ENCODE results near the gene ARHGAP23. TPM values are rescaled to one million over a fixed set of nuclear protein-coding genes. Genes with fewer than 3 reads are reported as not detected.
"Not testable (repeated sequence)": the region's sequence is repeated elsewhere in the genome, so short reads cannot be mapped to it uniquely, and the experiment has no call there.

ARHGAP23 gene
- total RNA-seq, 8 experiments from 2014 or later: 5.2 to 21.1 (median 14.0) TPM

GRCh38 chr17:38508954-38509771 lies 80.9 kb downstream of the ARHGAP23 start:
- Histone ChIP-seq H3K27ac (peak overlapping the region; percentile 5 to 58), H3K4me3 (peak overlapping the region in 3 of 5 donors; percentile 1 to 30 (median 22)), H3K4me1 (replicated peaks in 1 of 2) (peaks cover 8 to 16% of the 10 kb centered on the region in 2 donors)
- in situ Hi-C loops (cut with MboI; ENCODE audit: low pct_unique_long_range_greater_than_20kb in 2 of 9, low sequenced_read_pairs in 9 of 9, unreplicated experiment in 9 of 9): loop anchor here in 2 of 9 experiments (25.0 kb wide), 1 partner anchor 153 kb away; the partner anchor contains the start of gene EPOP (in 2 of the 2)
- peak; percentile 51 to 80 (median 60) for ATAC-seq (replicated peaks in 6 of 8)
- WGBS, 10 experiments: 53 to 54% methylated on average over 2 to 4 of the region's 27 CpGs; no CpG with 5 or more reads in 8 of the 10 experiments

GRCh38 chr17:38509772-38510420 lies 81.6 kb downstream of the ARHGAP23 start:
- 0% methylated on average over 3 of the region's 80 CpGs; no CpG with 5 or more reads in 9 of the 10 experiments for WGBS, 10 experiments
- in situ Hi-C loops (cut with MboI; ENCODE audit: low pct_unique_long_range_greater_than_20kb in 2 of 9, low sequenced_read_pairs in 9 of 9, unreplicated experiment in 9 of 9): loop anchor here in 2 of 9 experiments (25.0 kb wide), 1 partner anchor 152 kb away; the partner anchor contains the start of gene EPOP (in 2 of the 2)
- H3K4me1 ChIP-seq (replicated peaks in 1 of 2): peaks cover 8 to 16% of the 10 kb centered on the region in 2 donors
- ATAC-seq (replicated peaks in 6 of 8): peak in 7 of 8 experiments; percentile 22 to 78 (median 55)
- peak overlapping the region in 4 of 5 donors; percentile 14 to 30 (median 18) for H3K4me3 ChIP-seq
- H3K27ac ChIP-seq: peak overlapping the region; percentile 5 to 58

GRCh38 chr17:38510421-38511149 lies 82.3 kb downstream of the ARHGAP23 start:
- peak in 7 of 8 experiments; percentile 56 to 81 (median 70) for ATAC-seq (replicated peaks in 6 of 8)
- Histone ChIP-seq H3K4me3 (peak overlapping the region; percentile 8 to 30 (median 15)), H3K27ac (peak overlapping the region in 1 of 2 donors; percentile 5), H3K4me1 (replicated peaks in 1 of 2) (peaks cover 8 to 16% of the 10 kb centered on the region in 2 donors)
- in situ Hi-C loops (cut with MboI; ENCODE audit: low pct_unique_long_range_greater_than_20kb in 2 of 9, low sequenced_read_pairs in 9 of 9, unreplicated experiment in 9 of 9): loop anchor here in 2 of 9 experiments (25.0 kb wide), 1 partner anchor 152 kb away; the partner anchor contains the start of gene EPOP (in 2 of the 2)
- WGBS, 10 experiments: 7 to 20% methylated on average over 1 to 8 of the region's 86 CpGs; no CpG with 5 or more reads in 8 of the 10 experiments

GRCh38 chr17:38511150-38512108 lies 83.2 kb downstream of the ARHGAP23 start:
- in situ Hi-C loops (cut with MboI; ENCODE audit: low pct_unique_long_range_greater_than_20kb in 2 of 9, low sequenced_read_pairs in 9 of 9, unreplicated experiment in 9 of 9): loop anchor here in 2 of 9 experiments (25.0 kb wide), 1 partner anchor 151 kb away; the partner anchor contains the start of gene EPOP (in 2 of the 2)
- Histone ChIP-seq H3K4me1 (replicated peaks in 1 of 2) (peaks cover 8 to 16% of the 10 kb centered on the region in 2 donors), H3K27ac (no peak overlapping the region), H3K4me3 (peak overlapping the region in 2 of 5 donors; percentile 22 to 30)
- no peak for ATAC-seq (replicated peaks in 6 of 8)
- WGBS, 10 experiments: 47 to 92% (median 56%) methylated on average over 2 to 5 of the region's 15 CpGs; no CpG with 5 or more reads in 6 of the 10 experiments

GRCh38 chr17:38512473-38513058 lies 84.3 kb downstream of the ARHGAP23 start:
- H3K4me3 ChIP-seq: no peak overlapping the region
- in situ Hi-C loops (cut with MboI; ENCODE audit: low pct_unique_long_range_greater_than_20kb in 2 of 9, low sequenced_read_pairs in 9 of 9, unreplicated experiment in 9 of 9): loop anchor here in 2 of 9 experiments (25.0 kb wide), 1 partner anchor 150 kb away; the partner anchor contains the start of gene EPOP (in 2 of the 2)
- ATAC-seq (replicated peaks in 6 of 8): no peak
- WGBS, 10 experiments: 10 to 100% (median 63%) methylated on average over 1 to 4 of the region's 13 CpGs; no CpG with 5 or more reads in 4 of the 10 experiments
- no peak overlapping the region for H3K27ac ChIP-seq
- H3K4me1 ChIP-seq (replicated peaks in 1 of 2): peaks cover 8 to 16% of the 10 kb centered on the region in 2 donors

- not testable (repeated sequence) for H3K27ac ChIP-seq; H3K4me3 ChIP-seq; ATAC-seq (replicated peaks in 6 of 8)
- in situ Hi-C loops (cut with MboI; ENCODE audit: low pct_unique_long_range_greater_than_20kb in 2 of 9, low sequenced_read_pairs in 9 of 9, unreplicated experiment in 9 of 9): loop anchor here in 1 of 9 experiments (25.0 kb wide), 1 partner anchor 136 kb away; the partner anchor contains the start of gene EPOP
- H3K4me1 ChIP-seq (replicated peaks in 1 of 2): peaks cover 16 to 17% of the 10 kb centered on the region in 2 donors
- WGBS, 10 experiments: 55% methylated on average over 4 of the region's 8 CpGs; no CpG with 5 or more reads in 9 of the 10 experiments
Observed at GRCh38 chr17:38526526-38526925, 98.3 kb downstream of the ARHGAP23 start.

- in situ Hi-C loops (cut with MboI; ENCODE audit: low pct_unique_long_range_greater_than_20kb in 2 of 9, low sequenced_read_pairs in 9 of 9, unreplicated experiment in 9 of 9): loop anchor here in 1 of 9 experiments (25.0 kb wide), 1 partner anchor 134 kb away; the partner anchor contains the start of gene EPOP
- WGBS, 10 experiments: 50 to 86% (median 51%) methylated on average over 1 to 4 of the region's 10 CpGs; no CpG with 5 or more reads in 7 of the 10 experiments
- H3K4me3 ChIP-seq; H3K27ac ChIP-seq; ATAC-seq (replicated peaks in 6 of 8): not testable (repeated sequence)
- peaks cover 22 to 28% of the 10 kb centered on the region in 2 donors for H3K4me1 ChIP-seq (replicated peaks in 1 of 2)
Observed at GRCh38 chr17:38528141-38528540, 99.9 kb downstream of the ARHGAP23 start.

- not testable (repeated sequence) for H3K4me3 ChIP-seq, H3K27ac ChIP-seq
- H3K4me1 ChIP-seq (replicated peaks in 1 of 2): peaks cover 25 to 36% of the 10 kb centered on the region in 2 donors
- peak in 1 of 8 experiments; percentile 28 for ATAC-seq (replicated peaks in 6 of 8)
- WGBS, 10 experiments: 0% methylated on average over 1 of the region's 11 CpGs; no CpG with 5 or more reads in 9 of the 10 experiments
- in situ Hi-C loops (cut with MboI; ENCODE audit: low pct_unique_long_range_greater_than_20kb in 2 of 9, low sequenced_read_pairs in 9 of 9, unreplicated experiment in 9 of 9): loop anchor here in 1 of 9 experiments (25.0 kb wide), 1 partner anchor 131 kb away; the partner anchor contains the start of gene EPOP
Observed at GRCh38 chr17:38530856-38531255, 102.6 kb downstream of the ARHGAP23 start.

- in situ Hi-C loops (cut with MboI; ENCODE audit: low pct_unique_long_range_greater_than_20kb in 2 of 9, low sequenced_read_pairs in 9 of 9, unreplicated experiment in 9 of 9): loop anchor here in 1 of 9 experiments (25.0 kb wide), 1 partner anchor 131 kb away; the partner anchor contains the start of gene EPOP
- not testable (repeated sequence) for ATAC-seq (replicated peaks in 6 of 8); H3K4me3 ChIP-seq
- Histone ChIP-seq H3K27ac (peak overlapping the region; percentile 11 to 76), H3K4me1 (replicated peaks in 1 of 2) (peaks cover 25 to 36% of the 10 kb centered on the region in 2 donors)
- no CpG with 5 or more reads among the region's 11 CpGs for WGBS, 10 experiments
Observed at GRCh38 chr17:38531761-38532160, 103.5 kb downstream of the ARHGAP23 start.

- ATAC-seq (replicated peaks in 6 of 8): peak in 4 of 8 experiments; percentile 15 to 43 (median 26)
- 84 to 95% (median 90%) methylated on average over 2 to 6 of the region's 16 CpGs; no CpG with 5 or more reads in 7 of the 10 experiments for WGBS, 10 experiments
- Histone ChIP-seq H3K4me1 (replicated peaks in 1 of 2) (peaks cover 25 to 36% of the 10 kb centered on the region in 2 donors), H3K4me3 (no peak overlapping the region), H3K27ac (no peak overlapping the region)
- in situ Hi-C loops (cut with MboI; ENCODE audit: low pct_unique_long_range_greater_than_20kb in 2 of 9, low sequenced_read_pairs in 9 of 9, unreplicated experiment in 9 of 9): loop anchor here in 1 of 9 experiments (25.0 kb wide), 1 partner anchor 130 kb away; the partner anchor contains the start of gene EPOP
Observed at GRCh38 chr17:38532451-38532850, 104.2 kb downstream of the ARHGAP23 start.
